IPS DF 6.9 (cell line): ENCODE results near the gene CCDC74A.
"Not testable (repeated sequence)": the region's sequence is repeated elsewhere in the genome, so short reads cannot be mapped to it uniquely, and the experiment has no call there.

ENCODE experiments used
- DNase-seq: peaks from one replicate; pipeline ENCODE4 v3.0.0-alpha.2; 2013; ENCODE audit warnings: low read depth, low spot score
- H3K27ac ChIP-seq: one replicate; pipeline ENCODE4 v1.5.1; 2013; ENCODE audit warnings: low read length, control low read depth
- H3K27me3 ChIP-seq: 2 replicates; pipeline ENCODE4 v1.6.1; 2013; ENCODE audit warnings: mild to moderate bottlenecking, low read length; ENCODE audit not compliant: control insufficient read depth, insufficient read depth
- H3K36me3 ChIP-seq: 2 replicates; pipeline ENCODE4 v1.6.1; 2013; ENCODE audit warnings: low read length; ENCODE audit not compliant: control insufficient read depth, insufficient read depth
- H3K4me1 ChIP-seq: 2 replicates; pipeline ENCODE4 v1.6.1; 2013; ENCODE audit warnings: low read length; ENCODE audit not compliant: control insufficient read depth, insufficient read depth
- H3K4me3 ChIP-seq: 2 replicates; pipeline ENCODE4 v1.5.1; 2013; ENCODE audit warnings: mild to moderate bottlenecking, low read length
- H3K9me3 ChIP-seq: 2 replicates; pipeline ENCODE4 v1.6.1; 2013; ENCODE audit warnings: low read length, inconsistent platforms; ENCODE audit not compliant: control insufficient read depth, insufficient read depth
- WGBS: extraction: QIAGEN DNeasy Blood & Tissue Kit; methylation state at CpG from one replicate; pipeline ENCODE4 v1.1.7; 2013; ENCODE audit warnings: mixed read lengths, missing lambda C conversion rate; ENCODE audit not compliant: insufficient read length, insufficient coverage; 5-methylcytosine and 5-hydroxymethylcytosine counted together

CCDC74A gene

DNA sequence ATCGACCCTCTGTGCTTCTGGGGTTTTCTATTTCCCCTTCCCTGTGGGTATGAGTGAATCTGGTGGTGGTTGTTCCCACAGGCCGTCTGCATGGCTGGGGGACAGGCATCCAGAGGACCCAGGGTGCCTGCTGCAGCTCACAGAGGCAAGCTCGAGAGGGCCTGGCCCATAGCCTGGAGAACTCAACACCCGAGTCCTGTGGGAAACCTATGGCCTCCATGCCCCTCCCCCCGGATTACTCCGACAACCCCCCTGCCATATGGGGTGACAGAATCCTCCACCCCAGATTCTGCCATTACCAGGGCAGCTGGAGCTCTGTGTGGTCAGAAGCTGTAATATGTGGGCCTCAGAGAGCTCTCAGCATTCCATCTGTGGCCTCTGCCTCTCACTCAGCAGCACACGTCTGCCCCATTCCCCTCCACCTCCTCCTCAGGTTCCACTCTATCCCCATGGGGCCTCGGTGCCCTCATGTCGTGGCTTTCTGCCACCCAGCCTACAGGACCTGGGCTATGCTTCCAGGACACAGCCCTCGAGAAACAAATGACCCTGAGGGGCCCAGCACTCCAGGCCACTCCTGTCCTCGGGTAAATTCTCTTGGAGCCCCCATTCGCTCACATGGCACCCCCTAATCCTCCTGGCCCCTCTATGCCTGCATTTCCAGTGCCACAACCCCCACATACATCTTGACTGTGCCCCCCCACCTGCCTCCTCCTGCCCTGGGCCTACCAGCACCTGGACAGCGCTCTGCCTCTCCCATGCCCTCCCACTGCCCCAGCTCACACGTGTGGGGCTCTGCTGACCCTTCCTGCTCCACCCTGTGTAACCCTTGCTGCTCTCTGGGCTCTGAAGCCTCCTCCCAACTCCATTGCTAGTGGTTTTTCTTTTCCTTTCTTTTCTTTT, 39.1 kb upstream of the CCDC74A start:
- DNase-seq = no peak
- Histone ChIP-seq H3K27ac (no peak overlapping the region), H3K27me3 (no peaks in the 10 kb centered on the region), H3K4me1 (no peaks in the 10 kb centered on the region; the same call in 1 of the 2 replicates), H3K36me3 (peaks cover 3% of the 10 kb centered on the region; the same call in 1 of the 2 replicates), H3K4me3 (no peak overlapping the region), H3K9me3 (no peaks in the 10 kb centered on the region)
- no CpG with 5 or more reads among the region's 14 CpGs for WGBS

DNA sequence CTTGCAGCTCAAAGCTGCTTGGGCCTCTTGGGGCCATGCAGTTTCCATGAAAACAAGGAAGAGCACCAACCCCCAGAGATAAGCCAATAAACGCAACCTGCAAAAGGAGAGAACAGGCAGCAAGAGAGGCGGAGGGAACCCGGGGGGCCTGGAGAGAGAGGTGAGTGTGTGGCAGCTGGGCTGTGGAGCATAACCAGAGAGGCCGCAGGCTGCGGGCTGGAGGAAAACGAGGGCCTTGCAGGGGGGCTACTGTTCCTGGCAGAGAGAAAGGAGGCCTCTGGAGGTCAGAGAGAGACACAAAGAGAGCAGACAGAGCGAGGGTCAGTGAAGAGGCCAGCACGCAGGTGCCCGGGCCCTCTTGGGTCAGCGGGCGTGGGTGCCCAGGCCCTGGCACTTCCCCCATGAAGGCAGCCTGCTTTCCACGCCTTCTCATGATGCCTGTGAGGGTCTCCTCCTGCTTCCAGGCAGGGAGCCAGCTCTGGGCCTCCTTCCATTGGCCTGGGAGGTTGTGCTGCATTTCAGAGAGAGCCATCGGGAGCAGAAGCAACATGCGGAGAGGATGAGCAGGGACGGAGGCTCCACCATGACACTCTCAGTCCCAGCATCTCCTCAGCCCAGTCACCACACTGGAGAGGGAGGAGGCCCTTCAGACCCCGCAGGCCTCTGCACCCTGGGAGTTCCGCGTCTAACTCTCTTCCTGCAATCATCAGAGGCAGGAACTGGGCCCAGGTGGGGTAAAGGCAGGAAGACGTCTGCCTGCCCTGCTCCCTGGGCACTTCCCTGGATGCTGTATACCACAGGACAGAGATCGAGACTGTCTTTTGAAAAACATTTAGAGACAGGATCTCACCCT, 36.8 kb upstream of the CCDC74A start:
- H3K4me1 ChIP-seq, H3K36me3 ChIP-seq, H3K9me3 ChIP-seq, H3K27ac ChIP-seq, H3K4me3 ChIP-seq, DNase-seq, H3K27me3 ChIP-seq: not testable (repeated sequence)
- no CpG with 5 or more reads among the region's 20 CpGs for WGBS

DNA sequence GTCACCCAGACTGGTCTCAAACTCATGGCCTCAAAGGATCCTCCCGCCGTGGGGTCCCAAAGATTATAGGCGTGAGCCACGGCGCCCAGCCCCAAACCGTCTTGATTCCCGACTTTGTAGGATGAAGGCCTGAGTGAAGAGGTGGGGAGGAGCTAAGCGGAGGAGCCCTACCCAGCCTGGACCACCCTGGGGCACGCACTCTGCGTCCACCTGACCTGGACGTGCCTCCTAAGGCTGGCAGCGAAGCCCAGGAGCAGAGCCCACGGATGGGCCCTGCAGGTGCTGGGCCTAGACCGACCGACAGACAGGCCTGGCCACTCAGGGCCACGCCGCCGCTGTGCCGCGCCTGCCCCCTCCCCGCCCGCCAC, 36.2 kb upstream of the CCDC74A start:
- not testable (repeated sequence) for H3K27ac ChIP-seq, DNase-seq, H3K4me1 ChIP-seq, H3K9me3 ChIP-seq, H3K27me3 ChIP-seq, H3K36me3 ChIP-seq
- H3K4me3 ChIP-seq = peak overlapping the region; percentile 15; the same call in 1 of the 2 replicates
- no CpG with 5 or more reads among the region's 22 CpGs for WGBS

DNA sequence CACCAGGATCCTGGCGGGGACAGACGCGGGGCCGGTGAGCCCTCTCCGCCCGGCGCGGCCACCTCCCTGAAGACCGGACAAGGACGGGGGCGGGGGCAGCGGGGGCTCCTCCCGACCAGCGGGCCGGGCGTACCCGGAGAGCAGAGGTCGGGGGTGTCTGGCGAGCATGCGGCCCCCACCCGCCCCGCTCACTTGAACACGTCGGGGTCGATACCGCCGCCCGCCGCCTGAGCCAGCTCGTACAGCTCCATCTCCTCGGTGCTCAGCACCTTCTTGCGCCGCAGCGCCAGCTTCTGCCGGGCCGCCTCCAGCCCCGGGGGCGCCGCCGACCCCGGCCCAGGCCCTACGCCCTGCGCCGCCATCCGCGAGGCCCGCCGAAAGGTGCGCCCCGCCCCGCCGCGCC, 35.7 kb upstream of the CCDC74A start, which contains the start of gene MZT2A:
TSS of gene MZT2A (minus strand) at position 383 of the 403 bp plus-strand sequence. CDS start at position 362, 21 bp downstream.
- not testable (repeated sequence) for H3K36me3 ChIP-seq, H3K27me3 ChIP-seq, DNase-seq, H3K4me1 ChIP-seq, H3K9me3 ChIP-seq, H3K27ac ChIP-seq
- WGBS = no CpG with 5 or more reads among the region's 53 CpGs
- peak within 1 kb of the TSS; percentile 96 for H3K4me3 ChIP-seq

DNA sequence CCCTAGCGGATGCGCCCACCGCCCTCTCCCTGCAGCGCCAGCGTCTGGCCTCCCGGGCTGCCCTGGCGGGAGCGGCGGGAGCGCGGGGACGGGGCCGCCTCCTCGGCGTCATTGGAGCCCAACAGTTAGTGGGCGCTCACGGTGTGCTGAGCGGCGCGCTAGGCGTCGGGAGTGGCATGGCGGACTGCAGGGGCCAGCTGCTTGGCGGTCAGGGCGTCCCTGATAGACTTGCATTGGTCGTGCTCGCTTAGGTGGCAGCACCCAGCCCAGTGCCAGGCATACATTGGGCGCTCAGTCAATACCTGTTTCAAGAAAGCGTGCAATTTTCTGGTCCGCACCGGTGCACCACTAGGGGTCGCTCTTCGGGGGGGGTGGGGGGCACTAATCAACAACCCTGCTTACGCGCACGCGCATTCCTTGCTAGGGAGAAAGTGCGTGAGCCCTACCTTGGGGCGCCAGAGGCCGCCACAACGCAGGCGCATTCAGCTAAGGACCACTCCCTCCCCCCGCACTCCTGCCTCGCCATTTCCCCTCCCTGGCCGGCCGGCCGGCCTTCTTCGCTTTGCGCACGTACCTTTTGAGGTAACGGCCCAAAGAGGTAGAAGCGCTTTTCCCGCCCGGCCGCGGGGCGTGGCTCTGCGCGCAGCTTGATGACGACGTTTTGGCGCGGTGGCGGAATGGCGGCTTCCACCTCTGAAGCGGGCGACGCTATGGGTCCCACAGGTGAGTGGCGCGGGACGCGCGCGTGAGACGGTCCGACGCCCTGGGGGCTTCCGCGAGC, 35.1 kb upstream of the CCDC74A start:
- no peaks in the 10 kb centered on the region; the same call in 1 of the 2 replicates for H3K4me1 ChIP-seq
- no peak overlapping the region for H3K27ac ChIP-seq
- H3K36me3 ChIP-seq = peaks cover 3% of the 10 kb centered on the region; the same call in 1 of the 2 replicates
- WGBS = no CpG with 5 or more reads among the region's 79 CpGs
- no peaks in the 10 kb centered on the region for H3K27me3 ChIP-seq
- H3K4me3 ChIP-seq = peak overlapping the region; percentile 96
- no peaks in the 10 kb centered on the region for H3K9me3 ChIP-seq
- DNase-seq = peak; percentile 55

DNA sequence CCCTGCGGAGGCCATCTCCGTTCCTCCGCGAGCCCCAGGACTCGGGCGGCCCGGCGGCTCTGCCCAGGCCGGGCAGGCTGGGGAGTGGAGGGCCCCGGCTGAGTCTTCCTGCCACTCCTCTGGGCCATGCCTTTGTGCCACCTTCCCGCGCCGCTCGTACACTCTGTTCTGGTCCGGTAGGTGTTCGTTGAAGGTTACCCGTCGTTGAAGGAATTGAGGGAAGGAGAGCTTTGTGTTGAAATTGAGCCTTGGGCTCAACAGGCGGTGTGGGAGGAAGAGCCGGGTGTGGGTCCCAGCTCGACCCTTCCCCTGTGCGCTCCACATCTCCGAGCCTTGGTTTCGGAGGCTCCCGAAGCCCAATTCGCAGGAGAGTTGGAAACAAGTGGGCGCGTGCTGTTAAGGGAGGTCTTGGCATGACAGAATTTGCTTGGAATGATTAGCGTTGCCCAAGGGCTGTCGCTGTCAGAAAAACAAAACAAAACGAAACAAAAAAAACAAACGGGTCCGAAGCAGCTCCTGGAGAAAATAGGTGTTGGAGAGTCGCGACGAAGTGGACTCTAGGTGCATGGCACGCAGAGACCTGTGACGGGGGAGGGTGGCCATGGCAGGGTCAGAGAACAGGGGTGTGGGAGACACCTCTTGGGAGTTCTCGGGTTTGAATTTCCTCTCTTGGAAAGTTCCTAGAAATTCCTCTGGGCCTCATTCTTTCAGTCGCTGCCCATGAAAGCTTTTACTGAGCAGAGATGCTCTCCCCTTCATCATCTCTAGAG, 34.3 kb upstream of the CCDC74A start:
- DNase-seq = no peak
- no peaks in the 10 kb centered on the region; the same call in 1 of the 2 replicates for H3K4me1 ChIP-seq
- peaks cover 5% of the 10 kb centered on the region; the same call in 1 of the 2 replicates for H3K36me3 ChIP-seq
- no peaks in the 10 kb centered on the region for H3K9me3 ChIP-seq
- no CpG with 5 or more reads among the region's 40 CpGs for WGBS
- no peaks in the 10 kb centered on the region for H3K27me3 ChIP-seq
- no peak overlapping the region for H3K27ac ChIP-seq
- H3K4me3 ChIP-seq = peak overlapping the region; percentile 96

DNA sequence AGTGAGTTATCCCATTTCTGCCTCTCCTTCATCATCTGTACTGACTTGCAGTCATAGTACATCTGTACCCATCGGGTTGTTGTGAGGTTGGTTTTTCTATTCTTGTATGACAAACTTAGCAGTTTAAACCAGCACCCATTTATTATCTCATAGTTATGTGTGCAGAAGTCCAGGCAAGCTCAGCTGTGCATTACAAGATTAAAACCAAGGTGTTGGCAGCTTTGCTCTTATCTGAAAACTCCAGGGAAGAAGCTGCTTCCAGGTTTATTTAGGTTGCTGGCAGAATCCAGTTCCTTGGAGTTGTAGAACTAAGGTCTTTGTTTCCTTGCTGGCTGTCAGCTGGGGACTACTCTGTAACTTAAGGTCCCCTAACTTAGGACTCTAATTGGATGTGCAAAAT, 32.2 kb upstream of the CCDC74A start:
- H3K9me3 ChIP-seq, H3K4me3 ChIP-seq, H3K36me3 ChIP-seq, H3K27ac ChIP-seq, H3K27me3 ChIP-seq, H3K4me1 ChIP-seq, DNase-seq: not testable (repeated sequence)
- no CpG with 5 or more reads among the region's 1 CpG for WGBS

DNA sequence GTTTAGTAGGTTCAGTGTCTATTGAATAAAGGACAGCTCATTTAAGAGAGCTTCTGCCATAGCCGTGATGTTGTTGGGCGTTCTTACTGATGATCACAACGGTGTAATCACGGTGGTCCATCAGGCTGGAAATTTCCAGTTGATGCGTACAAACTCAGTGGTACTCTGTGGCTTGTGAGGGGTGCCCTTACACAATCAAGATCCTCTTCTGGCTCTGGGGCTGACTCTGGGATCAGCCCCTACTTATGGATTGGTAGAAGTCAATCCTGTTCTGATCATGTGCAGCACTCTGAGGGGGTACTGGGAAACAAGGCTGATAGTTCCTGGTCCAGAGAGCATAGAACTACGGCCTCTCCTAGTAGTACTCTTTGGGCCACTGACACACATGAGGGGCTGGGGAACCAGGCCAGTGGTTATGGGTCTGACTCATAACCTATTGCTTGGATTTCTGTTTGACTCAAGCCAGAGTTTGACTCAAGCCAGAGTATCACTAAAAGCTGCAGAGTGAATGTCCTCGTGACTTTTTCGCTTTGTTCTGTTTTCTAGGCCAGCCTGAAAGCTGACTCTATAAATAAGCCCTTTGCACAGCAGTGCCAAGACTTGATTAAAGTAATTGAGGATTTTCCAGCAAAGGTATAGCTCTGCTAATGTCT, 29.2 kb upstream of the CCDC74A start:
- H3K27ac ChIP-seq, H3K4me3 ChIP-seq, H3K27me3 ChIP-seq, DNase-seq, H3K4me1 ChIP-seq, H3K9me3 ChIP-seq: not testable (repeated sequence)
- H3K36me3 ChIP-seq = peaks cover 14% of the 10 kb centered on the region
- no CpG with 5 or more reads among the region's 8 CpGs for whole genome bisulfite sequencing

DNA sequence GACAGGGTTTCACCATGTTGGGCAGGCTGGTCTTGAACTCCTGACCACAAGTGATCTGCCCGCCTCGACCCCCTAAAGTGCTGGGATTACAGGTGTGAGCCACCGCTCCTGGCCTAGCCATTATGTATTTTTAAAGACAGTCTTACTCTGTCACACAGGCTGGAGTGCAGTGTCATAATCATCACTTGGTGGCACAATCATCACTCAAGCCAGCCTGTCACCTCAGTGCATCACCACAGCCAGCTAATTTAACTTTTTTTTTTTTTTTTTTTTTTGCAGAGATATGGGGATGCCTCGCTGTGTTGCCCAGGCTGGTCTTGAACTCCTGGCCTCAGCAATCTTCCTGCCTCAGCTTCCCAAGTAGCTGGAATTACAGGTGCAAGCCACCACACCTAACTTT, 24.1 kb upstream of the CCDC74A start:
- H3K27me3 ChIP-seq, H3K4me1 ChIP-seq, H3K27ac ChIP-seq, DNase-seq, H3K9me3 ChIP-seq, H3K4me3 ChIP-seq: not testable (repeated sequence)
- no CpG with 5 or more reads among the region's 4 CpGs for WGBS
- H3K36me3 ChIP-seq = peaks cover 32% of the 10 kb centered on the region
